Lower leg skin (tissue), 4 donors: Measurements from ENCODE around the gene NOL4L. TPM values are rescaled to one million over a fixed set of nuclear protein-coding genes. Genes with fewer than 3 reads are reported as not detected.

Experiments
- DNase-seq, 2 donors: peaks; one replicate each; pipeline ENCODE4 v3.0.0-alpha.2; 2019; ENCODE audit warnings: low spot score in 2 of 2
- H3K4me3 ChIP-seq: fragments of 200-600 bp; sonication (generic); 2 replicates; pipeline ENCODE4 v1.5.1; 2017; ENCODE audit warnings: mild to moderate bottlenecking, low read depth; ENCODE audit not compliant: poor library complexity, severe bottlenecking
- POLR2A ChIP-seq, 2 donors: fragments of 450-650 bp; IDR thresholded peaks; one replicate each; pipeline ENCODE4 v1.6.1; 2016 to 2017; ENCODE audit warnings: antibody characterized with exemption in 2 of 2, mild to moderate bottlenecking in 1 of 2, moderate library complexity in 1 of 2
- WGBS, 2 donors: methylation state at CpG; one replicate each; pipeline ENCODE4 v1.1.5; 2018; 5-methylcytosine and 5-hydroxymethylcytosine counted together
- intact Hi-C: fragments of 100-400 bp; cut with DNase I; formaldehyde crosslinking; loops from one replicate; pipeline ENCODE4 v1.15.0; 2023; ENCODE audit warnings: low total_unique reads
- total RNA-seq, 4 donors: library from RNA; depleted of rRNA; stranded (reverse); fragments of >200 nt; gene quantifications; one replicate each; pipeline ENCODE4 v1.1.0, GENCODE V29; 2016
- TF ChIP-seq, protein P1 (sequence below), 3 donors: fragments of 450-650 bp; IDR thresholded peaks; one replicate each; pipeline ENCODE4 v1.5.1; 2016; ENCODE audit warnings: antibody characterized with exemption in 3 of 3, mild to moderate bottlenecking in 3 of 3, moderate library complexity in 2 of 3

Gene NOL4L
- total RNA-seq, 4 donors from 2014 or later = 4.6 to 10.4 (median 7.0) TPM

DNA sequence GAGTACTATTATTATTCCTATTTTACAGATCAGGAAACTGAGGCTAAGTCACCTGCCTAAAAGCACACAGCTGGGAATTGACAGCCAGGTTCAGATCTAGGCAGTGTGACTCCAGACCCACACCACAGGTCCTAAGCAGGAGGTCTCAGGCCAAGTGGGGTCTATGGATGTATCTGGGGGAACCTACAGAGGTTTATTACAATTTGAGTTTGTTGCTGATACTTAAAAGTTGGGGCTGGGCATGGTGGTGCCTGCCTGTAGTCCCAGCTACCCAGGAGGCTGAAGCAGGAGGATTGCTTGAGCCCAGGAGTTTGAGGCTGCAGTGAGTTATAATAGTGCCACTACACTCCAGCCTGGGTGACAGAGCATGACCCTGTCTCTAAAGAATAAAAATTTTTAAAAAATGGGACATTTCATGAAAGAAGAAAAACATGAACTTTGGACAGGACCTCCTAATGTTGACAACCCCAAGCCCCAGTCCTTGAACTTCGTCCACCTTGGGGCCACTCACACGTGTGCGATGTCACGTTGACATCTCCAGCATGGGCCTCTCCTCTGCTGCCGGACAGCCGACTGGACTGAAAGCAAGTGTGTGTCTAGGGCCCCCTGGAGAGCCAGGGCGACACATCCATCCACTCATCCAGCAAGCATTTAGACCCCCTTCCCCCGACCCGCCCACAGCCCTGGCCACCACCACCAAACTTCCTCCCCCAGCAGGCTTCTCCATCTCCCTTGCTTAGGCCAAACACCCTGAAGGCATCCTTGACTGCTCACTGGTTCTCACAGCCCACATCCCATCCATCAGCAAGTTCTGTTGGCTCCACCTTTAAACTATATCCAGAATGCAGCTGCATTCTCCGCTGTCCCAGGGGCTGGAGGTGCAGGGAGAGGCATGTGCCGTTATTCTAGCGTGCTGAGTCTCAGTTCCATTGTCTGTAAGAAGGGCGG, 40.0 kb downstream of the NOL4L start:
- TF ChIP-seq, protein P1, sequence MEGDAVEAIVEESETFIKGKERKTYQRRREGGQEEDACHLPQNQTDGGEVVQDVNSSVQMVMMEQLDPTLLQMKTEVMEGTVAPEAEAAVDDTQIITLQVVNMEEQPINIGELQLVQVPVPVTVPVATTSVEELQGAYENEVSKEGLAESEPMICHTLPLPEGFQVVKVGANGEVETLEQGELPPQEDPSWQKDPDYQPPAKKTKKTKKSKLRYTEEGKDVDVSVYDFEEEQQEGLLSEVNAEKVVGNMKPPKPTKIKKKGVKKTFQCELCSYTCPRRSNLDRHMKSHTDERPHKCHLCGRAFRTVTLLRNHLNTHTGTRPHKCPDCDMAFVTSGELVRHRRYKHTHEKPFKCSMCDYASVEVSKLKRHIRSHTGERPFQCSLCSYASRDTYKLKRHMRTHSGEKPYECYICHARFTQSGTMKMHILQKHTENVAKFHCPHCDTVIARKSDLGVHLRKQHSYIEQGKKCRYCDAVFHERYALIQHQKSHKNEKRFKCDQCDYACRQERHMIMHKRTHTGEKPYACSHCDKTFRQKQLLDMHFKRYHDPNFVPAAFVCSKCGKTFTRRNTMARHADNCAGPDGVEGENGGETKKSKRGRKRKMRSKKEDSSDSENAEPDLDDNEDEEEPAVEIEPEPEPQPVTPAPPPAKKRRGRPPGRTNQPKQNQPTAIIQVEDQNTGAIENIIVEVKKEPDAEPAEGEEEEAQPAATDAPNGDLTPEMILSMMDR (IDR thresholded peaks at IDR 0.05) = peak in 1 of 3 donors; percentile 79
- TF ChIP-seq POLR2A (IDR thresholded peaks at IDR 0.05) = no peak
- no peak overlapping the region for H3K4me3 ChIP-seq
- 83 to 84% methylated on average over 13 of the region's 13 CpGs for WGBS, 2 donors
- DNase-seq = no peak
- intact Hi-C loops = no loop called here

DNA sequence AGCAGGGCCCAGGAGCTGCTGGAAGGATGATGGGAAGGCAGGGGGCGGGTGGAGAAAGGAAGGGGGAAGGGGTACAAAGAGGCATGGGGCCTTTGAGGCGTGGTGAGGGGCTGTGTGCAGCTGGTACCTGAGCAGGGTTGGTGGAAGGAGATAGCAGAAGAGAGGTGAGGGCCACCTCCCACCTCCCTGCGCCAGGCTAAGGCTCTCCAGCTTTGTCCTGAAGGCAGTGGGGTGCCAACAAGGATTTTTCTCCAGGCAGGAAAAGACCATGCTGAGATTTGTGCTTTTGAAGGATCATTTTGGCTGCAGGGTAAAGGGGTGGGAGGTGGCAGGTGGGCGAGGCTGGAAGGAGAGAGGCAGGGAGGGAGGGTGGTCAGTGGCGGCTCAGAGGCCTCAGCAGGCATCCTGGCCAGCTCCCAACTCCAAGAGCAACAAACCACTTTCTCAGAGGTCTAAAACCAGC, 40.8 kb downstream of the NOL4L start:
- TF ChIP-seq, protein P1 (IDR thresholded peaks at IDR 0.05) = no peak
- no peak for TF ChIP-seq POLR2A (IDR thresholded peaks at IDR 0.05)
- 78 to 86% methylated on average over 5 of the region's 5 CpGs for WGBS, 2 donors
- intact Hi-C loops = no loop called here
- DNase-seq = no peak
- H3K4me3 ChIP-seq = no peak overlapping the region

DNA sequence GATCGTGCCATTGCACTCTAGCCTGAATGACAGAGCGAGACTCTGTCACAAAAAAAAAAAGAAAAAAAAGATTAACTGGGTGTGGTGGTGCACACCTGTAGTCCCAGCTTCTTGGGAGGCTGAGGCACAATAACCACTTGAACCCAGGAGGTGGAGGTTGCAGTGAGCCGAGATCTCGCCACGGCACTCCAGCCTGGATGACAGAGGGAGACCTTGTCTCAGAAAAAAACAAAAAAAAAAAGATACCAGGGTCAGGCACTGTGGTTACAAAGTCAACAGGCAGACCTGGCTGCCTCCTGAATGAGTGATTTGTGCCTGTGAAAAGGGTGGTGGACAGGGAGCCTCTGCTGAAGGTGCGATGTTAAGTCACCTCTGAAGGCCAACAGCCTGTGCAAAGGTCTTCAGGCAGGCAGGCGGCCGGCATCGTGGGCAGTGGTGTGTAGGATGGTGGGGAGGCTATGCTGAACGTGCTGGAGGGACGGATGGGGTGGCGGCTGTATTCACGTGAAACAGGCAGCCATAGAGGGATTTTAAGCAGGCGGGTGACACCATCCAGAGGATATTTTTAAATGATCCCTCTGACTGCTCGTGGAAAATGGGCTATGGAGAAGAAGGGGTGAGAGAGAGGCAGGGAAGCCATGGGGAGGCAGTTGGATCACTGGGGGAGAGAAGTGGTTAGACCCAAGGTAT, 41.4 kb downstream of the NOL4L start:
- no peak for DNase-seq
- 90 to 92% methylated on average over 15 of the region's 15 CpGs for WGBS, 2 donors
- no peak overlapping the region for H3K4me3 ChIP-seq
- no peak for TF ChIP-seq POLR2A (IDR thresholded peaks at IDR 0.05)
- TF ChIP-seq, protein P1 (IDR thresholded peaks at IDR 0.05) = peak in 1 of 3 donors; percentile 30
- intact Hi-C loops = no loop called here

DNA sequence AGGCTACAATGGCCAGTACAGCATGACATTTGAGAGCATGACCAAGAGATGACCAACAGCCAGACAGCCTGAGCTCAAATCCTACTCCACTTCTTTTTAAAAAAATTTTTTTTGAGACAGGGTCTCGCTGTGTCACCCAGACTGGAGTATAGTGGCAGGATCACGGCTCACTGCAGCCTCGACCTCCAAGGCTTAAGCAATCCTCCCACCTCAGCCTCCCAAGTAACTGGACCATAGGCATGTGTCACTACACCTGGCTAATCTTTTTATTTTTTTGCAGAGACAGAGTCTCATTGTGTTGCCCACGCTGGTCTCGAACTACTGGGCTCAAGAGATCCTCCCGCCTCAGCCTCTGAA, 42.9 kb downstream of the NOL4L start:
- WGBS, 2 donors = 90 to 91% methylated on average over 6 of the region's 6 CpGs
- no peak for DNase-seq
- no peak overlapping the region for H3K4me3 ChIP-seq
- intact Hi-C loops = no loop called here
- TF ChIP-seq, protein P1 (IDR thresholded peaks at IDR 0.05) = no peak
- TF ChIP-seq POLR2A (IDR thresholded peaks at IDR 0.05) = no peak

DNA sequence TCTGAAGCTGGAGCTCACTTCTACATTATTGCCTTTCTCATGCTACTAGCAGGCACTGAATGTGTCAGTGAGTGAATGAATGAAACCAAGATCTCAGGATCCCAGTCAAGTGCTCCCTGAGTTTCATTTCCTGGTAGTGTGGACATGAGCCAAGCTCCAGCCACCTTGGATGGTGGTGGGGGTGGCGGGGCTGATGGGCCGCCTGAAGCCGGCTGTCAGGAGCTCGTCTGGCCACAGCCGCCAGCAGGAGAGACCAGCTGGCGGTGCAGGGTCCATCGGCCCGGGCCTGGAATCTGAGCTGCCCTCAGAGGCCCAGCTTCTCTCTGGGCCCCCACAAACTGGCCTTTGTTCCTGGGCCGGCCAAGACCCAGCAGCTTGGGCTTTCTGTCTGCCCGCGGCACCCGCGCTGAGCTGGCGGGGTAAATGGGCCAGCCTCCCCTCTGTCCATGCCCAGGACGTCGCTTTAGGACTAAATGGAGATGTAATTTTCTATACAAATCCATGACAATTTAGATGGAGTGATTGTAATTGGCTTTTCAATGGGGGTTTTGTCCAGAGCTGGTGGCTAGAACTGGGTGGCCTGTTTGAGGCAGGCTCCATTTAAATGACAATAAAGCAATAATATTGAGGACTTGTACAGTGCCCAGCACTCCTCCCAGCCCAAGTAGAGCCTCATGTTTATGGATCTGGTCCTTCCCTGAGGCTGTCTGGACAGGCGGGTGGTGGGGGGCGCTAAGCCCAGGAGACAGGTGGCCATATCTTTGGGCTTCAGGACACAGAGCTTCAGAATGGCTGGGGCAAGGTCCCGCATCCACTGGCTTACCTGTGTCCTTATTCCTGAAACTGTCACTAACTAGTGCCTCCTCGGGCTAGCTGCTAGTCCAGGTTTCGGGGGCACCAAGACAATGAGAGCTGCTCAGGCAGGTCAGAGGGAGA, 43.5 kb downstream of the NOL4L start:
- 89 to 90% methylated on average over 21 of the region's 21 CpGs for WGBS, 2 donors
- H3K4me3 ChIP-seq = no peak overlapping the region
- intact Hi-C loops = no loop called here
- DNase-seq = no peak
- no peak for TF ChIP-seq POLR2A (IDR thresholded peaks at IDR 0.05)
- TF ChIP-seq, protein P1 (IDR thresholded peaks at IDR 0.05) = peak in 1 of 3 donors; percentile 6
